Measurements from ENCODE around the gene STAC3. TPM values are rescaled to one million over a fixed set of nuclear protein-coding genes. Genes with fewer than 3 reads are reported as not detected.

Gene STAC3
- total RNA-seq, 1 donor from 2014 or later, result 4.6 TPM

DNA sequence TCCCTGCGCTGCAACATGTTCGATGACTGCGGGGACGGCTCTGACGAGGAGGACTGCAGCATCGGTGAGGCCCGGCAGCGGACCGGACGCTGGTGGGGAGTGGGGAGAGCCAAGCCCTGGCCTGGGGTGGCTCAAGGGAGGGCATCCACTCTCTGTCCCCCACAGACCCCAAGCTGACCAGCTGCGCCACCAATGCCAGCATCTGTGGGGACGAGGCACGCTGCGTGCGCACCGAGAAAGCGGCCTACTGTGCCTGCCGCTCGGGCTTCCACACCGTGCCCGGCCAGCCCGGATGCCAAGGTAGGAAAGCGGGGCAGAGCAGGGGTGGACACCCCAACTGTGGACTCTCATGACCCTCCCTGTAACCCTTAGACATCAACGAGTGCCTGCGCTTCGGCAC is 45.8 kb downstream of the STAC3 start:
- TF ChIP-seq, protein P1, sequence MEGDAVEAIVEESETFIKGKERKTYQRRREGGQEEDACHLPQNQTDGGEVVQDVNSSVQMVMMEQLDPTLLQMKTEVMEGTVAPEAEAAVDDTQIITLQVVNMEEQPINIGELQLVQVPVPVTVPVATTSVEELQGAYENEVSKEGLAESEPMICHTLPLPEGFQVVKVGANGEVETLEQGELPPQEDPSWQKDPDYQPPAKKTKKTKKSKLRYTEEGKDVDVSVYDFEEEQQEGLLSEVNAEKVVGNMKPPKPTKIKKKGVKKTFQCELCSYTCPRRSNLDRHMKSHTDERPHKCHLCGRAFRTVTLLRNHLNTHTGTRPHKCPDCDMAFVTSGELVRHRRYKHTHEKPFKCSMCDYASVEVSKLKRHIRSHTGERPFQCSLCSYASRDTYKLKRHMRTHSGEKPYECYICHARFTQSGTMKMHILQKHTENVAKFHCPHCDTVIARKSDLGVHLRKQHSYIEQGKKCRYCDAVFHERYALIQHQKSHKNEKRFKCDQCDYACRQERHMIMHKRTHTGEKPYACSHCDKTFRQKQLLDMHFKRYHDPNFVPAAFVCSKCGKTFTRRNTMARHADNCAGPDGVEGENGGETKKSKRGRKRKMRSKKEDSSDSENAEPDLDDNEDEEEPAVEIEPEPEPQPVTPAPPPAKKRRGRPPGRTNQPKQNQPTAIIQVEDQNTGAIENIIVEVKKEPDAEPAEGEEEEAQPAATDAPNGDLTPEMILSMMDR (IDR thresholded peaks at IDR 0.05), result no peak
- Mint-ChIP-seq H3K9me3 (no peaks in the 10 kb centered on the region), H3K36me3 (ENCODE audit: low read depth) (no peaks in the 10 kb centered on the region), H3K4me3 (no peak overlapping the region), H3K27ac (no peak overlapping the region), H3K27me3 (peaks cover 1% of the 10 kb centered on the region), H3K4me1 (no peaks in the 10 kb centered on the region)
- ATAC-seq (ENCODE audit: low read depth) (no peak), DNase-seq (no peak)
- intact Hi-C loops (cut with micrococcal nuclease), result no loop called here
- ChIA-PET POLR2A (interaction anchor here (0.6 kb wide), 1 partner anchor 72 kb away, joined by 6 read pairs; no protein-coding TSS in a partner anchor), CTCF (no interaction called here)

DNA sequence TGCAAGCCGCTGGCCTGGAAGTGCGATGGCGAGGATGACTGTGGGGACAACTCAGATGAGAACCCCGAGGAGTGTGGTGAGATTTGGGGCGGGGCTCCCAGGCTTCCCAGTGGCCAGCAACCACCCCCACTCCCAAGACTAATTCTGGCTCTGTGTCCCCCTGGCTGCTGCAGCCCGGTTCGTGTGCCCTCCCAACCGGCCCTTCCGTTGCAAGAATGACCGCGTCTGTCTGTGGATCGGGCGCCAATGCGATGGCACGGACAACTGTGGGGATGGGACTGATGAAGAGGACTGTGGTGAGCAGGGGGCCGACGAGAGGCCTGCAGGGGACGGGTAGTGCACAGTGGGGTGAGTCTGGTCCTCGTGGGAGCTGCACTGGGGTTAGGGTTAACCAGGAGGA is 46.5 kb downstream of the STAC3 start:
- Mint-ChIP-seq H3K27ac (no peak overlapping the region), H3K36me3 (ENCODE audit: low read depth) (no peaks in the 10 kb centered on the region)
- POLR2A ChIA-PET, result no interaction called here

DNA sequence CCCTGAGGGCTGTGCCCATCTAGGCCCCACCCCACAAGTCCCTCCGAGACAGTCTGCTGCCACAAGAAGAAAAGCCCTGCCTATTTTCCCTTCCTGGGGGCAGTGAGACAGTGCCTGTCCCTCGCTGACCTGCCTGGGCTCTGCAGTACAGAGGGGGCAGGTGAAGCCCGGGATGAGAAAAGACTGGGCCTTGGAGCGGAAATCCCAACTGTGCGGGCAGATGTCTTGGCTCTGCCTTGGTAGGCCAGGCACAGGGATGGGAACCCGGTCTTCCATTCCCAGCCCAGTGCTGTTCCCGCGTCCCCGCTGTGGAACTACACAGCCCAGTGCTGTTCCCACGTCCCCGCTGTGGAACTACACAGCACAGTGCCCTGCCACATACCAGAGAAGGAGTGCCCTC is 47.2 kb downstream of the STAC3 start:
- no peak for DNase-seq
- no peak for ATAC-seq (ENCODE audit: low read depth)
- no peak overlapping the region for H3K27ac Mint-ChIP-seq
- no peak overlapping the region for H3K4me3 Mint-ChIP-seq
- H3K27me3 Mint-ChIP-seq, result no peaks in the 10 kb centered on the region
- H3K36me3 Mint-ChIP-seq (ENCODE audit: low read depth), result no peaks in the 10 kb centered on the region
- H3K4me1 Mint-ChIP-seq, result no peaks in the 10 kb centered on the region
- TF ChIP-seq, protein P1 (IDR thresholded peaks at IDR 0.05), result no peak
- ChIA-PET CTCF (no interaction called here), POLR2A (no interaction called here)
- intact Hi-C loops (cut with micrococcal nuclease), result no loop called here
- no peaks in the 10 kb centered on the region for H3K9me3 Mint-ChIP-seq

More for the DNA sequence above, 46.5 kb downstream of the STAC3 start:
- intact Hi-C loops (cut with micrococcal nuclease), result no loop called here
- ATAC-seq (ENCODE audit: low read depth) (no peak), DNase-seq (no peak)
- Mint-ChIP-seq H3K9me3 (no peaks in the 10 kb centered on the region), H3K27me3 (no peaks in the 10 kb centered on the region), H3K4me3 (no peak overlapping the region), H3K4me1 (no peaks in the 10 kb centered on the region)
- CTCF ChIA-PET, result no interaction called here
- TF ChIP-seq, protein P1 (IDR thresholded peaks at IDR 0.05), result no peak

DNA sequence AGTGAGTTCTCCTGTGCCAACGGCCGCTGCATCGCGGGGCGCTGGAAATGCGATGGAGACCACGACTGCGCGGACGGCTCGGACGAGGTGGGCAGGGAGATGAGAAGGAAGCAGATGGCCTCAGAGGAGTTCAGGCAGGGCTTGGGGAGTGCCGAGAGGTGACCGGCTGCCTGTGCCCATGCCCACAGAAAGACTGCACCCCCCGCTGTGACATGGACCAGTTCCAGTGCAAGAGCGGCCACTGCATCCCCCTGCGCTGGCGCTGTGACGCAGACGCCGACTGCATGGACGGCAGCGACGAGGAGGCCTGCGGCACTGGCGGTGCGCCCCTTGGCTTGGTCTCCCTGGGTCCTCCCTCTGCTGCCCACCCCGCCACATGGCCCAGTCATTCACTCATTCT is 47.8 kb downstream of the STAC3 start:
- ATAC-seq (ENCODE audit: low read depth), result no peak
- intact Hi-C loops (cut with micrococcal nuclease), result no loop called here

DNA sequence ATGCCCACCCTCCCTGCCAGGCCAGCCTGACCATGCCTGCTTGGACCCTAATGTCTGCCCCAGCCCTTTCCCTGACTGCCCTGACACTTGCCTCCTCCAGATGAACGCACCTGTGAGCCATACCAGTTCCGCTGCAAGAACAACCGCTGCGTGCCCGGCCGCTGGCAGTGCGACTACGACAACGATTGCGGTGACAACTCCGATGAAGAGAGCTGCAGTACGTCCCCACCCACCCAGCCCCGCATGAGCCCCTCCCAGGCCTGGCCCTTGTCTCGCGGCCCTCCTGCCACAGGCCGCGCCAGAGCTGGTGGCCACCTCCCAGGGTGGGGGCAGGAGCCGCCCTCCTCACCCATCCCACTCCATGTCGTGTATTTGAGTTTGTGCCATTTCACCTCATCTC is 48.7 kb downstream of the STAC3 start:
- H3K4me3 Mint-ChIP-seq, result no peak overlapping the region
- POLR2A ChIA-PET, result no interaction called here
- no peak for ATAC-seq (ENCODE audit: low read depth)
- TF ChIP-seq, protein P1 (IDR thresholded peaks at IDR 0.05), result no peak
- DNase-seq, result no peak
- intact Hi-C loops (cut with micrococcal nuclease), result no loop called here
- no peaks in the 10 kb centered on the region for H3K4me1 Mint-ChIP-seq
- H3K27me3 Mint-ChIP-seq, result no peaks in the 10 kb centered on the region
- H3K27ac Mint-ChIP-seq, result no peak overlapping the region
- no peaks in the 10 kb centered on the region for H3K36me3 Mint-ChIP-seq (ENCODE audit: low read depth)
- CTCF ChIA-PET, result no interaction called here
- H3K9me3 Mint-ChIP-seq, result no peaks in the 10 kb centered on the region

More for the DNA sequence above, 47.8 kb downstream of the STAC3 start:
- ChIA-PET POLR2A (no interaction called here), CTCF (no interaction called here)
- no peaks in the 10 kb centered on the region for H3K36me3 Mint-ChIP-seq (ENCODE audit: low read depth)
- TF ChIP-seq, protein P1 (IDR thresholded peaks at IDR 0.05), result no peak
- H3K9me3 Mint-ChIP-seq, result no peaks in the 10 kb centered on the region
- DNase-seq, result no peak
- no peaks in the 10 kb centered on the region for H3K27me3 Mint-ChIP-seq
- H3K4me1 Mint-ChIP-seq, result no peaks in the 10 kb centered on the region
- no peak overlapping the region for H3K27ac Mint-ChIP-seq
- no peak overlapping the region for H3K4me3 Mint-ChIP-seq
